ENCODE measurements around the gene BLNK. TPM values are rescaled to one million over a fixed set of nuclear protein-coding genes. Genes with fewer than 3 reads are reported as not detected.

BLNK gene
- total and polyA plus RNA-seq, 2 of the 13 experiments (the other 11 are each of a cell fraction or from before 2014, with no cell fraction given), result not detected

DNA sequence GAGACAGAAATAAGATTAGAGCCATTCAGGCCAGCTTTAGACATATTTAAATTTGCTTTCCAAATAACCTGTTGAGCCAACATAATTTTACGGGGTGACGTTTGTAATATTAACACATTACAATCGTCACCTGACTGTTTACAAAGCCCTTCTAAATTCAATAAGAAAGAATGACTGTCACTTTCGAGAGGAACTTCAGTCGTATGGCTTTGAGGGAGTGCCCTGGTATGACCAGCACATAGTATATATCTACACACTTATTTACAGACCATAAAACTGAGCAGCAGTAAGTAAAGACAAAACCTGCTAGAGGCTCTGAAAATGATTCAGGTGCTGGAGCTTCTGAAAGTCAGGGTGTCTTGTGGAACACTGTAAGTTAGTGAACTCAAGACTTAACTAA is 62.4 kb downstream of the BLNK start (continued):
- TF ChIP-seq, protein P1, sequence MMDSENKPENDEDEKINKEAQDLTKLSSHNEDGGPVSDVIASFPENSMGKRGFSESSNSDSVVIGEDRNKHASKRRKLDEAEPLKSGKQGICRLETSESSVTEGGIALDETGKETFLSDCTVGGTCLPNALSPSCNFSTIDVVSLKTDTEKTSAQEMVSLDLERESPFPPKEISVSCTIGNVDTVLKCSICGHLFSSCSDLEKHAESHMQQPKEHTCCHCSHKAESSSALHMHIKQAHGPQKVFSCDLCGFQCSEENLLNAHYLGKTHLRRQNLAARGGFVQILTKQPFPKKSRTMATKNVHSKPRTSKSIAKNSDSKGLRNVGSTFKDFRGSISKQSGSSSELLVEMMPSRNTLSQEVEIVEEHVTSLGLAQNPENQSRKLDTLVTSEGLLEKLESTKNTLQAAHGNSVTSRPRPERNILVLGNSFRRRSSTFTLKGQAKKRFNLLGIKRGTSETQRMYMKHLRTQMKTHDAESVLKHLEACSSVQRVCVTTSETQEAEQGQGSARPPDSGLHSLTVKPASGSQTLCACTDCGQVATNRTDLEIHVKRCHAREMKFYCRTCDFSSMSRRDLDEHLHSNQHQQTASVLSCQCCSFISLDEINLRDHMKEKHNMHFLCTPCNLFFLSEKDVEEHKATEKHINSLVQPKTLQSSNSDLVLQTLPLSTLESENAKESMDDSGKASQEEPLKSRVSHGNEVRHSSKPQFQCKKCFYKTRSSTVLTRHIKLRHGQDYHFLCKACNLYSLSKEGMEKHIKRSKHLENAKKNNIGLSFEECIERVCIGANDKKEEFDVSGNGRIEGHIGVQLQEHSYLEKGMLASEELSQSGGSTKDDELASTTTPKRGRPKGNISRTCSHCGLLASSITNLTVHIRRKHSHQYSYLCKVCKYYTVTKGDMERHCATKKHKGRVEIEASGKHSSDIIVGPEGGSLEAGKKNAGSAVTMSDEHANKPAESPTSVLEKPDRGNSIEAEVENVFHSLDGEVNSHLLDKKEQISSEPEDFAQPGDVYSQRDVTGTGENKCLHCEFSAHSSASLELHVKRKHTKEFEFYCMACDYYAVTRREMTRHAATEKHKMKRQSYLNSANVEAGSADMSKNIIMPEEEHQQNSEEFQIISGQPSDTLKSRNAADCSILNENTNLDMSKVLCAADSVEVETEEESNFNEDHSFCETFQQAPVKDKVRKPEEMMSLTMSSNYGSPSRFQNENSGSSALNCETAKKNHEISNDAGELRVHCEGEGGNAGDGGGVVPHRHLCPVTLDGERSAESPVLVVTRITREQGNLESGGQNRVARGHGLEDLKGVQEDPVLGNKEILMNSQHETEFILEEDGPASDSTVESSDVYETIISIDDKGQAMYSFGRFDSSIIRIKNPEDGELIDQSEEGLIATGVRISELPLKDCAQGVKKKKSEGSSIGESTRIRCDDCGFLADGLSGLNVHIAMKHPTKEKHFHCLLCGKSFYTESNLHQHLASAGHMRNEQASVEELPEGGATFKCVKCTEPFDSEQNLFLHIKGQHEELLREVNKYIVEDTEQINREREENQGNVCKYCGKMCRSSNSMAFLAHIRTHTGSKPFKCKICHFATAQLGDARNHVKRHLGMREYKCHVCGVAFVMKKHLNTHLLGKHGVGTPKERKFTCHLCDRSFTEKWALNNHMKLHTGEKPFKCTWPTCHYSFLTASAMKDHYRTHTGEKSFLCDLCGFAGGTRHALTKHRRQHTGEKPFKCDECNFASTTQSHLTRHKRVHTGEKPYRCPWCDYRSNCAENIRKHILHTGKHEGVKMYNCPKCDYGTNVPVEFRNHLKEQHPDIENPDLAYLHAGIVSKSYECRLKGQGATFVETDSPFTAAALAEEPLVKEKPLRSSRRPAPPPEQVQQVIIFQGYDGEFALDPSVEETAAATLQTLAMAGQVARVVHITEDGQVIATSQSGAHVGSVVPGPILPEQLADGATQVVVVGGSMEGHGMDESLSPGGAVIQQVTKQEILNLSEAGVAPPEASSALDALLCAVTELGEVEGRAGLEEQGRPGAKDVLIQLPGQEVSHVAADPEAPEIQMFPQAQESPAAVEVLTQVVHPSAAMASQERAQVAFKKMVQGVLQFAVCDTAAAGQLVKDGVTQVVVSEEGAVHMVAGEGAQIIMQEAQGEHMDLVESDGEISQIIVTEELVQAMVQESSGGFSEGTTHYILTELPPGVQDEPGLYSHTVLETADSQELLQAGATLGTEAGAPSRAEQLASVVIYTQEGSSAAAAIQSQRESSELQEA (CRISPR knock-in tag; IDR thresholded peaks at IDR 0.05; ENCODE audit: not compliant biosample characterization), result no peak
- TF ChIP-seq, protein P2, sequence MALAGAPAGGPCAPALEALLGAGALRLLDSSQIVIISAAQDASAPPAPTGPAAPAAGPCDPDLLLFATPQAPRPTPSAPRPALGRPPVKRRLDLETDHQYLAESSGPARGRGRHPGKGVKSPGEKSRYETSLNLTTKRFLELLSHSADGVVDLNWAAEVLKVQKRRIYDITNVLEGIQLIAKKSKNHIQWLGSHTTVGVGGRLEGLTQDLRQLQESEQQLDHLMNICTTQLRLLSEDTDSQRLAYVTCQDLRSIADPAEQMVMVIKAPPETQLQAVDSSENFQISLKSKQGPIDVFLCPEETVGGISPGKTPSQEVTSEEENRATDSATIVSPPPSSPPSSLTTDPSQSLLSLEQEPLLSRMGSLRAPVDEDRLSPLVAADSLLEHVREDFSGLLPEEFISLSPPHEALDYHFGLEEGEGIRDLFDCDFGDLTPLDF (CRISPR knock-in tag; IDR thresholded peaks at IDR 0.05), result no peak

DNA sequence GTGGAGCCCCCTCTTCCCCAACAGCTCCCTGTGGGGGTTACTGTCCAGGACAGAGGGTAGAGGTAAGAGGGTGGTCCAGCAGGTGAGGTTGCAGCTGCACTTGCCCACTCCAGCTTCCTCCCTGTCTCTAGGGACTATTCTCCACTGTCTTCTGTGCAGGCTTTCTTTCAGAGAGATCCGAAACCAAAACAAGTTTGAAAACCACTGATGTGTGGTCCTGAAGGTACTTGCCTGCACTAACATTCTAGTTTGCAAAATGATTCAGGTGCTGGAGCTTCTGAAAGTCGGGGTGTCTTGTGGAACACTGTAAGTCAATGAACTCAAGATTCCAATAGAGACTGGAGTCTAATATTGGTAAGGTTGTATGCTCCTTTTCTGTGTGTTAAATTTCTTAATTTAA is 63.1 kb downstream of the BLNK start:
- in situ Hi-C loops (cut with HindIII; ENCODE audit: extremely low pct_ligation_motif_present, low pct_unique_long_range_greater_than_20kb) (no loop called here), intact Hi-C loops (cut with micrococcal nuclease; ENCODE audit: unreplicated experiment) (no loop called here)
- H3K4me3 ChIP-seq (replicated peaks in 1 of 3; ENCODE audit: insufficient read depth in 1 of 3, low read depth in 2 of 3, low read length in 3 of 3), result no peak overlapping the region
- H3K27me3 ChIP-seq (ENCODE audit: control insufficient read depth in 1 of 2, insufficient read depth in 2 of 2, low read length in 2 of 2), result peaks cover 2 to 3% of the 10 kb centered on the region in 2 experiments; a peak in 1 of 5 replicates
- H3K27ac ChIP-seq (ENCODE audit: extremely low read length, insufficient read depth, low read length), result no peak overlapping the region
- TF ChIP-seq GZF1 (CRISPR knock-in tag; IDR thresholded peaks at IDR 0.05), result no peak
- no peak for TF ChIP-seq ISX (CRISPR knock-in tag; conservative IDR thresholded peaks at IDR 0.05)
- no peak for TF ChIP-seq KAT8 (CRISPR knock-in tag; IDR thresholded peaks at IDR 0.05)
- TF ChIP-seq CENPX (CRISPR knock-in tag; IDR thresholded peaks at IDR 0.05), result no peak
- TF ChIP-seq, protein P3, sequence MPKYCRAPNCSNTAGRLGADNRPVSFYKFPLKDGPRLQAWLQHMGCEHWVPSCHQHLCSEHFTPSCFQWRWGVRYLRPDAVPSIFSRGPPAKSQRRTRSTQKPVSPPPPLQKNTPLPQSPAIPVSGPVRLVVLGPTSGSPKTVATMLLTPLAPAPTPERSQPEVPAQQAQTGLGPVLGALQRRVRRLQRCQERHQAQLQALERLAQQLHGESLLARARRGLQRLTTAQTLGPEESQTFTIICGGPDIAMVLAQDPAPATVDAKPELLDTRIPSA (CRISPR knock-in tag; IDR thresholded peaks at IDR 0.05; ENCODE audit: borderline replicate concordance), result no peak
- no peak for TF ChIP-seq ZFP1 (CRISPR knock-in tag; IDR thresholded peaks at IDR 0.05)
- no peak for TF ChIP-seq SP5 (CRISPR knock-in tag; IDR thresholded peaks at IDR 0.05; ENCODE audit: borderline replicate concordance, low read depth)
- TF ChIP-seq GABPB1 (CRISPR knock-in tag; IDR thresholded peaks at IDR 0.05), result no peak
- TF ChIP-seq RFX3 (CRISPR knock-in tag; IDR thresholded peaks at IDR 0.05), result no peak
- TF ChIP-seq ZNF766 (CRISPR knock-in tag; IDR thresholded peaks at IDR 0.05; ENCODE audit: borderline replicate concordance), result no peak
- no peak for TF ChIP-seq POGZ (CRISPR knock-in tag; IDR thresholded peaks at IDR 0.05)
- TF ChIP-seq AKAP8 (CRISPR knock-in tag; IDR thresholded peaks at IDR 0.05), result no peak
- no peak for TF ChIP-seq ZSCAN31 (CRISPR knock-in tag; IDR thresholded peaks at IDR 0.05; ENCODE audit: low read depth)
- H3K9me3 ChIP-seq (ENCODE audit: low read length), result no peaks in the 10 kb centered on the region
- H2AFZ ChIP-seq (ENCODE audit: low read length), result no peak overlapping the region
- H3K9ac ChIP-seq (ENCODE audit: insufficient read depth, low read depth, low read length), result no peak overlapping the region
- FAIRE-seq (no peak), DNase-seq (ENCODE audit: low spot score) (no peak), ATAC-seq (no peak)
- H3K4me2 ChIP-seq (ENCODE audit: low read depth, low read length), result no peak overlapping the region
- H3K79me2 ChIP-seq (ENCODE audit: insufficient read depth, low read length), result no peaks in the 10 kb centered on the region
- H4K20me1 ChIP-seq (ENCODE audit: insufficient read depth, low read length), result no peaks in the 10 kb centered on the region
- H3K4me1 ChIP-seq (ENCODE audit: insufficient read depth, low read length), result no peaks in the 10 kb centered on the region
- ChIA-PET CTCF (ENCODE audit: low intra/inter-chr PET ratio, low total read pairs) (no interaction called here), POLR2A (no interaction called here)
- 49% methylated on average over 2 of the region's 2 CpGs for WGBS (ENCODE audit: low lambda C conversion rate)
- BruUV-seq (replicated peaks), result no TSS peak
- no peaks in the 10 kb centered on the region for H3K36me3 ChIP-seq (replicated peaks in 1 of 2; ENCODE audit: control insufficient read depth in 1 of 2, insufficient read depth in 2 of 2, low read length in 2 of 2)
